ENCODE measurements around the gene EYS.
"Not testable (repeated sequence)": the region's sequence is repeated elsewhere in the genome, so short reads cannot be mapped to it uniquely, and the experiment has no call there.

EYS gene

GRCh38 chr6:63928613-63929012 is 1778.4 kb downstream of the EYS start:
- no peak for TF ChIP-seq ZNF274 (IDR thresholded peaks at IDR 0.05; ENCODE audit: low read depth, low read length)
- H3K4me3 ChIP-seq (ENCODE audit: low read length), result no peak overlapping the region

DNA sequence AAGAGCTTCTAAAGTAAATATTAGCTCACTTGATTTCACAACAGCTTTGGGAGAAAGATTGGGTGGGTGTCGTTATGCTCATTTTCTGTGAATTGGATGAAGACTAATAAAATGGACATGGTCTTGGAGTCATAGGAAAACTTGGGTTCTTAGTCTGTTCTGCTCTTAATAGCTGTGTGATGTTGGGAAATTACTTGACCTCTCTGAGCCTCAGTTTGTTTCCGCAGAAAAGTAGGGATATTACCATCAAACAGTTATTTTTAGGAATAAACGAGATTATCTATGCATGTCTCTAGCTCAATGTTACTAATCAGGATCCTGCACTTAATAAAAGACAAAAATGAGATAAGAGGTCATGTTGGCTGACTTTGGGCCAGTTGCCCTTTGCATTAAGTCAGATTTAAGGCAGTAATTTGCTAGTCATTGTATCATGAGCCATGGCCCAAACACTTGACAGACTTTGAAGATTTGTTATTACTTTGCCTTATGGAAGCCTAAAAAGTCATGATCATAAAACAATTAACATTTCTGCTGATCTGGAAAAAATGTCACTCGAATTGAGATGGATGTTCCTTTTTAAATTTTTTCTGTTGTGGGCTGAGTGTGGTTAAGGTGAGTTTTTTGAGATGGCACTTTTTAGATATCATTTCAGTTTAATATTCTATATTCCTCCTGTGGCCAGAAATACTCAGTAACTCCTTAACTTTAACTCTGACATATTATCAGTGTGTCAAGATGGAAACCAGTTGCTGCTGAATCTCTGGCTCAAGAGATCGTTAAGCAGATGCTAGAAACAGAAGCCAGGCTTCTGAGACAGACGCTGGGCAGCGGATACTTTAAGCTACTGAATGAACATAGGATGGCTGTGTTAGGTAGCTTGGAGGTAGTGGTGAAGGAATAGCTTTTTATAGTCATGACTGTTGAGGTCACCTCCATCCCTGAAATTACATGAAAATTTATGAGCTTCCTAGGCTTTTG is 1779.8 kb downstream of the EYS start:
- H3K4me3 ChIP-seq (ENCODE audit: low read length), result no peak overlapping the region
- no peak for TF ChIP-seq ZNF274 (IDR thresholded peaks at IDR 0.05; ENCODE audit: low read depth, low read length)

- TF ChIP-seq ZNF274 (IDR thresholded peaks at IDR 0.05; ENCODE audit: low read depth, low read length), result no peak
- no peak overlapping the region for H3K4me3 ChIP-seq (ENCODE audit: low read length)
These were observed 1780.7 kb downstream of the EYS start for GRCh38 chr6:63926258-63926780.

- H3K4me3 ChIP-seq (ENCODE audit: low read length), result no peak overlapping the region
- TF ChIP-seq ZNF274 (IDR thresholded peaks at IDR 0.05; ENCODE audit: low read depth, low read length), result no peak
These were observed 1783.8 kb downstream of the EYS start for GRCh38 chr6:63923139-63923739.

GRCh38 chr6:63919556-63920110 is 1787.4 kb downstream of the EYS start:
- TF ChIP-seq ZNF274 (IDR thresholded peaks at IDR 0.05; ENCODE audit: low read depth, low read length), result no peak

DNA sequence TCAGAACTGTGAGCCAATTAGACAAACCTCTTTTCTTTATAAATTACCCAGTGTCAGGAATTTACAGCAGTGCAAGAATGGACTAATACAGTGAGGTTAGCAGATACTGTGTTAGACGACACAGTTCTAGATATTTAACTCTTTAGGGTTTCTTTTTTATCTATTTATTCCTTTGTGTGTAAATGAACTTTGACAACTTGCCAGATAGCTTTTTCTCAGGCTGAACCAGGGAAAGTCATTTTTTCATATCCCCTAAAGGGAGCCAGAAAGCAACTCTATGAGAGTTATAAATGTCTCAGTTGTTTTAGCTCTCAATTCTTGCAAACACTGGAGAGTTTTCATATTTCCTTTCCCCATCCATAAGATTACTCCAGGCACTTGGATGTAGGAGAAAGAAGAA is 1794.1 kb downstream of the EYS start:
- no peak for TF ChIP-seq ZNF274 (IDR thresholded peaks at IDR 0.05; ENCODE audit: low read depth, low read length)
- no peak overlapping the region for H3K4me3 ChIP-seq (ENCODE audit: low read length)

More at GRCh38 chr6:63919556-63920110, 1787.4 kb downstream of the EYS start:
- H3K4me3 ChIP-seq (ENCODE audit: low read length), result no peak overlapping the region

DNA sequence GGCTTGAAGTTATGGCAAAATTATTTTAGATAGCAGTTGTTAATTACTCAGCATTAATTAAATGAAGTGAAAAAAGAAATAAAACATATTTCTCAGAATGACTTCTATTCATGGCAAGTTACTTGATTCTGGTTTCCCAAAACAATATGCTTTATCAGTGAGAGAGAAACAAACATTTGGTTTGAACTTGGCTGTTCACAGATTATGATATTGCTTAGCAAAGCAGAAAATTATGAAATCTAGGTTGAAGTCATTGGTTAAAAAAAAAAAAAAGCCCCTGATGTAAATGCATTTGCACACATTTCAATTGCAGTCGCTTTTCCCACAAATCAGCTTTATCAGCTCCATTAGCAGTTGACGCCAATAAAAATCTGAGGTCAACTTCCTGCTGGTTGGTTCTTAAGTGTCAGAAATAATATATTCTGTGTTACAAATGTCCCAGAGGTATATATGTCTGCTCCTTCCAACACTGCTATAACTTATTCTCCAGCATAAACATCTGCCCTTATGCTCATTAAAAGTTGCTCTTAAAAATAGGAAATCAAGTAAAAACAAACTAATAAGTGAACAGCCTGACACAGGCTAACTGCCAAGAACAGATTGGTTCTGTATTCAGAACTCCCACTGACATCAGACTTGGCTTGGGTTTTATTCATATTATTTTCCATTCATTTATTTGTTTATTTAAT is 1796.0 kb downstream of the EYS start:
- H3K4me3 ChIP-seq (ENCODE audit: low read length), result no peak overlapping the region
- TF ChIP-seq ZNF274 (IDR thresholded peaks at IDR 0.05; ENCODE audit: low read depth, low read length), result no peak

DNA sequence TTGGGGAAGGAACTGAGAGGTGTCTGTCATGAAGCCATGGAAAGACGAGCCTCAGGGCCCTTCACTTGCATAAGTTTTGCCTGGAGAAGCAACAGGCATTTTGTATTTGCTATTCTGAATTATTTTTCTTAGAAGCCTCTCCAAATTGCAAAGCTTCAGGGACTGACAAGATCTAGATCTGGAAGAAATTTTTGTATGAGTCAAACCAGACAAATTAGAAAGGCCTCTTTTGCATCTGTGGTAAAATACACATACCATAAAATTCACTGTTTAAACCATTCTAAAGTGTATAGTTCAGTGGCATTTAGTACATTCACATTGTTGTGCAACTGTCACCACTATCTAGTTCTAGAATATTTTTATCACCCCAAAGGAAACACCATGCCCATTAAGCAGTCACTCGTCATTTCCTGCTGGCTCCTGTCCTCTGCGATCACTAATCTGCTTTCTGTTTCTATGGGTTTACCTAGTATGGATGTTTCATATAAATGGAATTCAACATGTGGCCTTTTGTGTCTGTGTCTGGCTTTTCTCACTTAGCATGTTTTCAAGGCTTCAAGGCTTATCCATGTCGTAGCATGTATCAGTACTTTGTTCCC is 1802.3 kb downstream of the EYS start:
- TF ChIP-seq ZNF274 (IDR thresholded peaks at IDR 0.05; ENCODE audit: low read depth, low read length), result no peak
- H3K4me3 ChIP-seq (ENCODE audit: low read length), result no peak overlapping the region

DNA sequence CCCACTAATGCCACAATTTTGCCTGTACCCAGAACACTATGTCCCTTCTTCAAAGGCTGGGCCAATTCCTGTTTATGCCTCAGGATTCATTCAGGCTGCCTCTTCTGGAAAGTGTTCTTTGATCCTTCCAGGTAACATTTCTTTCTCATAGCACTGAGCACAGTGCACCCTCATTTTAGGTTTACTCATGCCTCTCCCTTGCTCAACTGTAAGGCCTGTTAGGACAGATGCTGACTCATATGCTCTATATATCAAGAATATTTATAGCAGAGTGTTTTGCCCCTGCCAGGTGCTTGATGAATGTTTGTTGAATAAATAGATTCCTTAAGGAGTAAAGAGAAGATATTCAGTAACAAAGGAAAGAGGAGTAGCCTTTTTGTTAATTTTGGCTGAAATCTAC is 1807.5 kb downstream of the EYS start:
- H3K4me3 ChIP-seq (ENCODE audit: low read length), result no peak overlapping the region
- TF ChIP-seq ZNF274 (IDR thresholded peaks at IDR 0.05; ENCODE audit: low read depth, low read length), result no peak

- TF ChIP-seq ZNF274 (IDR thresholded peaks at IDR 0.05; ENCODE audit: low read depth, low read length), result no peak
- no peak overlapping the region for H3K4me3 ChIP-seq (ENCODE audit: low read length)
These were observed 1809.1 kb downstream of the EYS start for GRCh38 chr6:63897952-63898351.

DNA sequence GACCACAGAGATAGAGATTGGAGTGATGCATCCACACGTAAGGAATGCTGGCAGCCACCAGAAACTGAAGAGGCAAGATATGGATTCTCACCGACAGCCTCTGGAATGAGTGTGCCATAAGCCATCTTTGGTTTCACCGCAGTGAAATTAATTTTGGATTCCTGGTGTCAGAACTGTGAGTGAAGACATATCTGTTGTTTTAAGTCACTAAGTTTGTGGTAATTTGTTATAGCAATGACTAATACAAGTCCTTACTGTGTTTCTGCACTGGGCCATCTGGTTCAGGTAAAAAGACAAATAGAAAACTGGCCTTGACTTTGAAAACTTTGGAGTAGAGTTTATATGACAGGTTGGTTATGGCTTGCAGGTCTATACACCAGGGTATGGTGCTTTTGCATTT is 1809.6 kb downstream of the EYS start:
- no peak for TF ChIP-seq ZNF274 (IDR thresholded peaks at IDR 0.05; ENCODE audit: low read depth, low read length)
- H3K4me3 ChIP-seq (ENCODE audit: low read length), result no peak overlapping the region

GRCh38 chr6:63888416-63888815 is 1818.6 kb downstream of the EYS start:
- TF ChIP-seq ZNF274 (IDR thresholded peaks at IDR 0.05; ENCODE audit: low read depth, low read length), result no peak
- H3K4me3 ChIP-seq (ENCODE audit: low read length), result no peak overlapping the region

DNA sequence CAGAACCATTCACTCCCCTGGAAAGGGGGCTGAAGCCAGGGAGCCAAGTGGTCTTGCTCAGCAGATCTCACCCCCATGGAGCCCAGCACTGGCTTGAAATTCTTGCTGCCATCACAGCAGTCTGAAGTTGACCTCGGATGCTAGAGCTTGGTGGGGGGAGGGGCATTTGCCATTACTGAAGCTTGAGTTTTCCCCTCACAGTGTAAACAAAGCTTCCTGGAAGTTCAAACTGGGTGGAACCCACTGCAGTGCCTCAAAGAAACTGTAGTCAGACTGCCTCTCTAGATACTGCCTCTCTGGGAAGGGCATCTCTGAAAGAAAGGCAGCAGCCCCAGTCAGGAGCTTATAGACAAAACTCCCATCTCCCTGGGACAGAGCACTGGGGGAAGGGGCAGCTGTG is 1819.2 kb downstream of the EYS start:
- H3K4me3 ChIP-seq (ENCODE audit: low read length), result not testable (repeated sequence)
